ENCODE results near the gene LY6G6C. TPM values are rescaled to one million over a fixed set of nuclear protein-coding genes. Genes with fewer than 3 reads are reported as not detected.

Gene LY6G6C
- total and polyA plus RNA-seq, 9 donors: 0.17 to 4.9 (median 1.0) TPM; not detected in 6

- no peak overlapping the region for H3K4me3 ChIP-seq
- no peak overlapping the region for H3K27ac ChIP-seq
- intact Hi-C loops (cut with DNase I): loop anchor here in 1 of 4 donors (2.0 kb wide), 1 partner anchor 37 kb away; no protein-coding TSS in a partner anchor
- no peak for DNase-seq
- no peaks in the 10 kb centered on the region for H3K27me3 ChIP-seq
- no peaks in the 10 kb centered on the region for H3K36me3 ChIP-seq
- 88 to 89% (median 89%) methylated on average over 8 of the region's 8 CpGs for WGBS, 3 donors
- H3K9me3 ChIP-seq: no peaks in the 10 kb centered on the region
- peaks cover 2% of the 10 kb centered on the region for H3K4me1 ChIP-seq (ENCODE audit: insufficient read depth)
- TF ChIP-seq POLR2A (IDR thresholded peaks at IDR 0.05): no peak
- no peak for TF ChIP-seq CTCF (IDR thresholded peaks at IDR 0.05)
- no peak for TF ChIP-seq EP300 (IDR thresholded peaks at IDR 0.05)
Measured at GRCh38 chr6:31749301-31750036, 27.9 kb upstream of the LY6G6C start.

GRCh38 chr6:31744422-31744821 is 22.9 kb upstream of the LY6G6C start:
- TF ChIP-seq CTCF (IDR thresholded peaks at IDR 0.05): no peak
- no peak for TF ChIP-seq POLR2A (IDR thresholded peaks at IDR 0.05)
- TF ChIP-seq EP300 (IDR thresholded peaks at IDR 0.05): no peak
- H3K4me1 ChIP-seq (ENCODE audit: insufficient read depth): peaks cover 2% of the 10 kb centered on the region
- DNase-seq: no peak
- 57 to 73% (median 59%) methylated on average over 1 of the region's 1 CpG for WGBS, 3 donors
- intact Hi-C loops (cut with DNase I): loop anchor here in 1 of 4 donors (5.0 kb wide), 1 partner anchor 38 kb away; no protein-coding TSS in a partner anchor
- no peaks in the 10 kb centered on the region for H3K27me3 ChIP-seq
- H3K36me3 ChIP-seq: no peaks in the 10 kb centered on the region
- no peak overlapping the region for H3K4me3 ChIP-seq
- no peak overlapping the region for H3K27ac ChIP-seq
- H3K9me3 ChIP-seq: no peaks in the 10 kb centered on the region

GRCh38 chr6:31742894-31743293 is 21.3 kb upstream of the LY6G6C start:
- intact Hi-C loops (cut with DNase I): loop anchor here in 1 of 4 donors (5.0 kb wide), 1 partner anchor 39 kb away; no protein-coding TSS in a partner anchor
- Histone ChIP-seq H3K27ac (no peak overlapping the region), H3K4me1 (ENCODE audit: insufficient read depth) (peaks cover 2% of the 10 kb centered on the region), H3K27me3 (no peaks in the 10 kb centered on the region), H3K4me3 (no peak overlapping the region), H3K36me3 (no peaks in the 10 kb centered on the region), H3K9me3 (no peaks in the 10 kb centered on the region)
- no peak for DNase-seq
- WGBS, 3 donors: 87 to 92% (median 90%) methylated on average over 3 of the region's 3 CpGs
- TF ChIP-seq EP300 (IDR thresholded peaks at IDR 0.05): no peak
- TF ChIP-seq POLR2A (IDR thresholded peaks at IDR 0.05): no peak
- no peak for TF ChIP-seq CTCF (IDR thresholded peaks at IDR 0.05)

GRCh38 chr6:31741815-31742214 is 20.3 kb upstream of the LY6G6C start:
- TF ChIP-seq EP300 (IDR thresholded peaks at IDR 0.05): no peak
- TF ChIP-seq CTCF (IDR thresholded peaks at IDR 0.05): no peak
- no peak for TF ChIP-seq POLR2A (IDR thresholded peaks at IDR 0.05)
- intact Hi-C loops (cut with DNase I): loop anchor here in 1 of 4 donors (5.0 kb wide), 1 partner anchor 40 kb away; no protein-coding TSS in a partner anchor

More at GRCh38 chr6:31741815-31742214, 20.3 kb upstream of the LY6G6C start:
- 73 to 87% (median 77%) methylated on average over 2 of the region's 2 CpGs for WGBS, 3 donors
- DNase-seq: no peak
- Histone ChIP-seq H3K4me3 (no peak overlapping the region), H3K27me3 (no peaks in the 10 kb centered on the region), H3K36me3 (no peaks in the 10 kb centered on the region), H3K27ac (no peak overlapping the region), H3K4me1 (ENCODE audit: insufficient read depth) (peaks cover 4% of the 10 kb centered on the region), H3K9me3 (no peaks in the 10 kb centered on the region)
